A549 treated with AZD9567 at 1 μM for 4 hours (cell line): ENCODE data around the gene SFRP2. TPM values are rescaled to one million over a fixed set of nuclear protein-coding genes. Genes with fewer than 3 reads are reported as not detected.

Experiments used
- total RNA-seq: library from RNA; stranded (reverse); fragments of 200-300 nt; extraction: Qiagen RNA extraction; gene quantifications from 5 replicates; pipeline ENCODE4 v1.2.3, GENCODE V29; 2022; ENCODE audit not compliant: insufficient read depth

The SFRP2 gene, protein sequence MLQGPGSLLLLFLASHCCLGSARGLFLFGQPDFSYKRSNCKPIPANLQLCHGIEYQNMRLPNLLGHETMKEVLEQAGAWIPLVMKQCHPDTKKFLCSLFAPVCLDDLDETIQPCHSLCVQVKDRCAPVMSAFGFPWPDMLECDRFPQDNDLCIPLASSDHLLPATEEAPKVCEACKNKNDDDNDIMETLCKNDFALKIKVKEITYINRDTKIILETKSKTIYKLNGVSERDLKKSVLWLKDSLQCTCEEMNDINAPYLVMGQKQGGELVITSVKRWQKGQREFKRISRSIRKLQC
- total RNA-seq = not detected in 5 replicates

DNA sequence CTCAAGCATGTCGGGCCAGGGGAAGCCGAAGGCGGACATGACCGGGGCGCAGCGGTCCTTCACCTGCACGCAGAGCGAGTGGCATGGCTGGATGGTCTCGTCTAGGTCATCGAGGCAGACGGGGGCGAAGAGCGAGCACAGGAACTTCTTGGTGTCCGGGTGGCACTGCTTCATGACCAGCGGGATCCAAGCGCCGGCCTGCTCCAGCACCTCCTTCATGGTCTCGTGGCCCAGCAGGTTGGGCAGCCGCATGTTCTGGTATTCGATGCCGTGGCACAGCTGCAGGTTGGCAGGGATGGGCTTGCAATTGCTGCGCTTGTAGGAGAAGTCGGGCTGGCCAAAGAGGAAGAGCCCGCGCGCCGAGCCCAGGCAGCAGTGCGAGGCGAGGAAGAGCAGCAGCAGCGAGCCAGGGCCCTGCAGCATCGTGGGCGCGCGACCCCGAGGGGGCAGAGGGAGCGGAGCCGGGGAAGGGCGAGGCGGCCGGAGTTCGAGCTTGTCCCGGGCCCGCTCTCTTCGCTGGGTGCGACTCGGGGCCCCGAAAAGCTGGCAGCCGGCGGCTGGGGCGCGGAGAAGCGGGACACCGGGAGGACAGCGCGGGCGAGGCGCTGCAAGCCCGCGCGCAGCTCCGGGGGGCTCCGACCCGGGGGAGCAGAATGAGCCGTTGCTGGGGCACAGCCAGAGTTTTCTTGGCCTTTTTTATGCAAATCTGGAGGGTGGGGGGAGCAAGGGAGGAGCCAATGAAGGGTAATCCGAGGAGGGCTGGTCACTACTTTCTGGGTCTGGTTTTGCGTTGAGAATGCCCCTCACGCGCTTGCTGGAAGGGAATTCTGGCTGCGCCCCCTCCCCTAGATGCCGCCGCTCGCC is at the start of gene SFRP2:
Gene SFRP2 (minus strand): TSS at position 671 of the 864 bp plus-strand sequence. CDS start 248 bp downstream, at position 423.

DNA sequence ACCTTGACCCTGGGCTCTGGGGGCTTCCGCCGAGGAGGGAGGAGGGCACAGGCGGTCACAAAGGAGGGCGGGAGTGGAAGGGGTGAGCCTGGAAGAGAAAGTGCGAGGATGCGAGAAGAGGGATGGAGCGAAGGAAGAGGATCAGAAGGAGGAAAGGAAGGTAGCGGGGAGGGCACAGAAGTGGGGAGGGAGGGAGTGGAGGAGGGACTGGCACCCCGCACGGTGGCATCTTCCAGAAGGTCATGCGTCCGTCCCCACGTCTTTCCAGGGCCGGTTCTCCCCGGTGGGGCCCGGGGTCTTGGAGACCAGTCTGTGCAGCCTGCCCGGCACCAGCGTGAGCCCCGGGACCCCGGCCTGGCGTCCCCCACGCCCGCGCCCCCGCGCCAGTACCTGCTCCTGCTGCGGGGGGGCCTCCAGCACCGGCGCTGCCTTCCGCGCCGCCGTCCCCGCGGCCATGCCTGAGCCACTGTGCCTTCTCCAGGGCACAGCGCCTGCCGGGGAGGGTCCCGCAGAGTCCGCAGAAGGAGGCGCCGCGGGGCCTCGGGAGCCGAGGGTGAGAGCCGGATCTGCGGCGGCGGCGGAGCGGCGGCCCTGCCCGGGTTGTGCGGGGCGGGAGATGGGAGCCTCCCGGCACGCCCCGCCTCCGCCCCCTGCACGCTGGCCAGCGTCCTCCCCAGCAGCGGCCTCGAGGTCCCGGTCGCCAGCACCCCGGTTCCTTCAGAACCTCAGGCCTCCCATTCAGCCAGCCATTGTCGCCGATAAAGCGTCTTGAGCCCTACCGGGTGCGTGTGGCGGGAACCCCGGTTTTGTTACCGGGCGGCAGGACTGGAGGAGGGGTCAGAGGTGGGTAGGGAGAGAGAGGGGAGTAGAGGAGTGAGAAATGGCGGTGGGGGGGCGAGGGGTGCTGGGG is 29.2 kb downstream of the SFRP2 start, which contains the start of gene RNF175:
Gene RNF175 (minus strand): TSS at position 618 of the 910 bp plus-strand sequence. CDS start 162 bp downstream, at position 456.

Other genes starting within 250 kb of the SFRP2 start
- 0.33 to 0.58 TPM (median 0.41 TPM) in 4 of 5 replicates, not detected in the other for gene TLR2, start 104.8 kb downstream of the SFRP2 start, total RNA-seq
- gene RNF175, start 29.1 kb downstream of the SFRP2 start, total RNA-seq = not detected in 5 replicates